Cardiac muscle cell (in vitro differentiated cells and primary cell): ENCODE results near the gene ESF1. TPM values are rescaled to one million over a fixed set of nuclear protein-coding genes. Genes with fewer than 3 reads are reported as not detected.

Experiments used
- DNase-seq, 2 donors: peaks; one replicate each; pipeline versions ENCODE4 v3.0.0 to v3.0.0-alpha.2; 2010 to 2017; ENCODE audit warnings: low read depth in 1 of 2, low spot score in 1 of 2
- H3K27ac ChIP-seq: fragments of 200-600 bp; sonication (generic); 2 replicates; pipeline ENCODE4 v1.5.1; 2016
- H3K27me3 ChIP-seq: fragments of 200-600 bp; sonication (generic); 2 replicates; pipeline ENCODE4 v1.6.0; 2016; ENCODE audit warnings: control low read depth
- H3K36me3 ChIP-seq: fragments of 200-600 bp; sonication (generic); 2 replicates; pipeline ENCODE4 v1.5.1; 2016; ENCODE audit warnings: control low read depth
- H3K4me1 ChIP-seq: fragments of 200-600 bp; sonication (generic); 2 replicates; pipeline ENCODE4 v1.8.1; 2017; ENCODE audit warnings: low read depth, mild to moderate bottlenecking, mixed run types
- H3K4me3 ChIP-seq: fragments of 200-600 bp; sonication (generic); 2 replicates; pipeline ENCODE4 v1.5.1; 2016; ENCODE audit warnings: mild to moderate bottlenecking
- H3K9me3 ChIP-seq: fragments of 200-600 bp; sonication (generic); 2 replicates; pipeline ENCODE4 v1.5.1; 2017; ENCODE audit warnings: low read depth, mild to moderate bottlenecking, control low read depth
- CTCF ChIP-seq: IDR thresholded peaks from 2 replicates; pipeline ENCODE4 v1.5.1; 2012; ENCODE audit warnings: low read depth, mild to moderate bottlenecking, low read length
- polyA plus RNA-seq: library from polyadenylated mRNA; unstranded; fragments of >200 nt; fragmentation: Nextera tagmentation; extraction: Ambion mirVana; gene quantifications from 2 replicates; pipeline ENCODE4 v1.2.1, GENCODE V29; 2016
- total RNA-seq: library from RNA; depleted of rRNA; stranded (reverse); fragments of >200 nt; gene quantifications from 2 replicates; pipeline ENCODE4 v1.2.3, GENCODE V29; 2016

Gene ESF1
- total and polyA plus RNA-seq, 2 experiments from 2014 or later, result 9.2 to 16.6 TPM

GRCh38 chr20:13717631-13718044, 67.1 kb downstream of the ESF1 start:
- Histone ChIP-seq H3K4me1 (no peaks in the 10 kb centered on the region), H3K4me3 (no peak overlapping the region), H3K27ac (no peak overlapping the region), H3K36me3 (peaks cover 28% of the 10 kb centered on the region), H3K9me3 (no peaks in the 10 kb centered on the region), H3K27me3 (no peaks in the 10 kb centered on the region)
- TF ChIP-seq CTCF, result no peak
- no peak for DNase-seq

- H3K4me1 ChIP-seq, result no peaks in the 10 kb centered on the region
- TF ChIP-seq CTCF, result no peak
- peaks cover 21% of the 10 kb centered on the region for H3K36me3 ChIP-seq
- no peaks in the 10 kb centered on the region for H3K27me3 ChIP-seq
- H3K4me3 ChIP-seq, result no peak overlapping the region
- DNase-seq, result no peak
- H3K9me3 ChIP-seq, result no peaks in the 10 kb centered on the region
- no peak overlapping the region for H3K27ac ChIP-seq
Measured at GRCh38 chr20:13715171-13715570, 69.5 kb downstream of the ESF1 start.

- Histone ChIP-seq H3K4me3 (no peak overlapping the region), H3K9me3 (no peaks in the 10 kb centered on the region), H3K36me3 (no peaks in the 10 kb centered on the region), H3K27ac (no peak overlapping the region), H3K4me1 (no peaks in the 10 kb centered on the region), H3K27me3 (no peaks in the 10 kb centered on the region)
- TF ChIP-seq CTCF, result no peak
- no peak for DNase-seq
Measured at GRCh38 chr20:13708234-13708633, 76.5 kb downstream of the ESF1 start.

GRCh38 chr20:13703265-13703664, 81.5 kb downstream of the ESF1 start:
- H3K27me3 ChIP-seq, result no peaks in the 10 kb centered on the region
- no peak overlapping the region for H3K4me3 ChIP-seq
- H3K27ac ChIP-seq, result no peak overlapping the region
- DNase-seq, result no peak
- no peaks in the 10 kb centered on the region for H3K36me3 ChIP-seq
- no peaks in the 10 kb centered on the region for H3K9me3 ChIP-seq
- TF ChIP-seq CTCF, result no peak
- no peaks in the 10 kb centered on the region for H3K4me1 ChIP-seq

- Histone ChIP-seq H3K27me3 (no peaks in the 10 kb centered on the region), H3K4me1 (no peaks in the 10 kb centered on the region), H3K36me3 (no peaks in the 10 kb centered on the region), H3K4me3 (no peak overlapping the region), H3K9me3 (no peaks in the 10 kb centered on the region), H3K27ac (no peak overlapping the region)
- DNase-seq, result no peak
- TF ChIP-seq CTCF, result no peak
Measured at GRCh38 chr20:13701486-13701885, 83.2 kb downstream of the ESF1 start.

DNA sequence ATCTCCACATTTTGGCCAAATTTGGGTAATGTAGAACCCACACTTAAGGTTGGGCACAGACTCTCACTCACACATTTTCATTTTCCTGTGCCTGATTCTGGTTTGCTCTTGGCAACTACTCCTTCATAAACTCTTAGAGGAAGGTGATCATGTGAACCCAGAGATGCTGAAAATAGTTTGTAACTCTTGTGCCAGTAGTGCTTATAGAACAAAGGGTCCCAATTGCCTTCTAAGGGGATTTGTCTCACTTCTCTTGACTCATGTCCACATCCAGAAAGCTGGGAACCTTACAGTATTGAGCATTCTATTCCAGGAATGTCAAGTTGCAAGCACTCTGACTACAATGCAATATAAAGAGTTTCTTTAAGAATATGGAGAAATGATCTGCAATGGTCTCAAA, 84.0 kb downstream of the ESF1 start:
- H3K27ac ChIP-seq, result no peak overlapping the region
- no peaks in the 10 kb centered on the region for H3K27me3 ChIP-seq
- H3K36me3 ChIP-seq, result no peaks in the 10 kb centered on the region
- H3K9me3 ChIP-seq, result no peaks in the 10 kb centered on the region
- H3K4me1 ChIP-seq, result no peaks in the 10 kb centered on the region
- no peak for TF ChIP-seq CTCF
- no peak overlapping the region for H3K4me3 ChIP-seq
- no peak for DNase-seq
